ENCODE measurements around the gene MYF5.
"Not testable (repeated sequence)": the region's sequence is repeated elsewhere in the genome, so short reads cannot be mapped to it uniquely, and the experiment has no call there.

Gene MYF5

GRCh38 chr12:80716696-80717469, at the start of gene MYF5:
Gene MYF5 (plus strand): TSS chr12:80716912. CDS start chr12:80717064, 152 bp downstream.
- DNase-seq (ENCODE audit: low read depth in 2 of 2): no peak

GRCh38 chr12:80670214-80670613, 46.5 kb upstream of the MYF5 start:
- DNase-seq (ENCODE audit: low read depth in 2 of 2): no peak

- not testable (repeated sequence) for DNase-seq (ENCODE audit: low read depth in 2 of 2)
Observed at GRCh38 chr12:80676042-80676636, 40.6 kb upstream of the MYF5 start.

DNA sequence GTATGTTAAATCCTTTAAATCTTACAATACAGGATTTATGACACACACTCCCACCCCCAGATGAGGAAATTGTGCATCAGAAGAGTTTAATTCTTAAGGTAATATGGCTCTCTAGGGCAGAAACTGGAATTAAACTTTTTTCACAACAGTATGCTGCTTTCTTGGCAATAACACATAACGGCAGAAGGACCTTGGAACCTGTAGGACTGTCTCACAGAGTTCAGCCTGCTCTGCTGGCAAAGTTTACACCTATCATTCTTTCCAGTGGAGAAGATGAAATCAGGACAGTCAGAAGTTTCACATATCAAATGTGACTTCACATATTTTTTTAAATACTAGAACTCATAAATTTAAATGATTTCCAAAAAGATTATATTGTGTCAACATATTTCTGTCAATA, 39.9 kb upstream of the MYF5 start:
- no peak for DNase-seq (ENCODE audit: low read depth in 2 of 2)

DNA sequence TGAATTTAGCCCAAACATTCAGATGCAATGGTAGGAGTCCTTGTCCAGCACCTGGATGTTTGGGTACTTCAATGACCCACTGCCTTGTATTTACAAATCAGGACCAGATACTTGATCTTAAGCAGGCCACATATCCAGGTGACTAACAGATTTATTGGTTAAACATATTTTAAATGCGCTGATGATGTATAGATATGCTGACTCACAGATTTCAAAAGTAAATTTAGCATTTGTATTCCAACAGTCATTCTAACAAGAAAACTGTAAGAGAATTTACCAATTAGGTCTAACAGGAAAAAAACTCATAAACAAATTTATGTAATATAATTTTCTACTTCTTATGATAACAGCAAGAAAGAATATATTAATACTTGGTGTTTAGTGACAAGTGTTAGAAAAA, 38.7 kb upstream of the MYF5 start:
- no peak for DNase-seq (ENCODE audit: low read depth in 2 of 2)

DNA sequence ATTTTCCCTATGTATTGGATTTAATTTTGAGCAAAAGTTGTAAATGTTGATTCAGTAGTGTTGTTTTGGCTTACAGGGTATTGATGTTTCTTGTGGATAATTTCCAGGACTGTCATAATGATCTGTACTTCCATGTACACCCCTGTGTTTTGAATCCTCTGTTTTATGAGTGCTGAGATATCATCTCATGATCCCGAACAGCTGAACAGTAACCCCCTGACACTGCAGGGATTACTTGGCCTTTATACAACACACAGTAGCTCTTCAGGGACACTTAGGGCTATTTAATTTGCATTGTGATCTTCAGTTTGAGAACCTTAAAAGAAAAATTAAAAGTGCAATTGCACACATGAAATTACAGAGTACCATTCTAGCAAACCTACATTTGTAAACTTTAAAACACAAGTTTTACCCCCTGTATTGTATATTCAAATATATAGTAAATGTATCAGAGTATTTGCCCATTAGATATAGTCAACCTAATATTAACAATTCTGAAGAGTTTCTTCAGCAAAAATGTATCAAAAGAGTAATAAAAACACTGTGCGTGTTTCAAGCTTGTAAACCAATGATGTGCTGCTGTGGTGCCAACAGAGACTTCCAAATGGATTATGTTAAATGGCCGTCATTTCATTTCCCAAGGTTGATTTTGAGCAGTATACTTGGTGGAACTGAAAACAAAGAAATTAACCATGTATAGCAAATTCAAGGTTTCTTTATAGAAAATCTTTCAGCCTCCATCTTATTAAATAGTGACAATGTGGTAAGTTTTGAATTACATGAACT, 37.2 kb upstream of the MYF5 start:
- DNase-seq (ENCODE audit: low read depth in 2 of 2): no peak

- DNase-seq (ENCODE audit: low read depth in 2 of 2): no peak
Observed at GRCh38 chr12:80681287-80681686, 35.4 kb upstream of the MYF5 start.

GRCh38 chr12:80681786-80682185, 34.9 kb upstream of the MYF5 start:
- DNase-seq (ENCODE audit: low read depth in 2 of 2): no peak

GRCh38 chr12:80684077-80684495, 32.6 kb upstream of the MYF5 start:
- no peak for DNase-seq (ENCODE audit: low read depth in 2 of 2)

GRCh38 chr12:80690090-80690489, 26.6 kb upstream of the MYF5 start:
- DNase-seq (ENCODE audit: low read depth in 2 of 2): no peak

DNA sequence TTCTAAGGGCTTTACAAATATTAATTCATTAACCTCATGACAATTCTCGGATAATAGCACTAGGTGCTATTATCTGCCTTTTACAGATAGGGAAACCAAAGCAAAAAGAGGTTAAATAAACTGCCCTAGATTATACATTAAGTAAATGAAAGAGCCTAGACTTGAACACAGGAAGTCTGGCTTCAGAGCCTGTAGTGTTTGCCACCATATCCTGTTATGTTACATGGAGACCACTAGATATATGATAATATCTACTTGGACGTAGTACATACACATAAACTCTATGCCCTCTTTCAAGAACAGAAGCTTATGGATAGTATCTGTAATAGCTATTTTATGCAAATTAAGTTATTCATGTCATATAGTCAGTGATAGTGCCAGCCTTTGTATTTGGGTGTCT, 26.2 kb upstream of the MYF5 start:
- DNase-seq (ENCODE audit: low read depth in 2 of 2): no peak

- DNase-seq (ENCODE audit: low read depth in 2 of 2): no peak
Observed at GRCh38 chr12:80692114-80692513, 24.6 kb upstream of the MYF5 start.

DNA sequence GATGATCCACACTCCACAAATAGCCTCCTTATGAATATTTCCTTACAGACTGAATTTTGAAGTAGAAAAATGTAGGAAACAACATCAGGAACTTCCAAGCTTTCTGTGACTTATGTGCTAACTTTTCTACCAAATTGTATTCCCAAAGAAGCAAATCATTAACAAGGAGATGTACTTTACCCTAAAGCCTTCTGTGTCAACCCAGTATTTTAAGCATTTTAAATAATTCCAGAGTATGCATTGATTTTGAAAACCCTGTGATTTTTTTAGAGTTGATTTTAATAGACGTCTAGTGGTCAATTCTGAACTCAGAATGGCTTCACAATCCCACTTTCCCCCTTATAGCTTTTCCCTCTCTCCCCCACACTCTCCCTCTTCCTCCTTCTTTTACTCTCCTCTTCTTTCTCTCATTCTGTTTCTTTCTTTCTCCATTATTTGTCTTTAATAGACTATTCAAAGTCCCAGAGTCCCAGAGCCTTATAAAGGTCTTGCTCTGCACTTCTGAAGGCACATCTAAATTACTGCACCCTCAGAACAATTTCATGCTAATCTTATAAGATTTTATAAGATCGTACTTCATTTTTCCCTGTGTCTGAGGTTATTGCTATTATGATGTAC, 19.3 kb upstream of the MYF5 start:
- DNase-seq (ENCODE audit: low read depth in 2 of 2): no peak

GRCh38 chr12:80698256-80698655, 18.5 kb upstream of the MYF5 start:
- DNase-seq (ENCODE audit: low read depth in 2 of 2): no peak

DNA sequence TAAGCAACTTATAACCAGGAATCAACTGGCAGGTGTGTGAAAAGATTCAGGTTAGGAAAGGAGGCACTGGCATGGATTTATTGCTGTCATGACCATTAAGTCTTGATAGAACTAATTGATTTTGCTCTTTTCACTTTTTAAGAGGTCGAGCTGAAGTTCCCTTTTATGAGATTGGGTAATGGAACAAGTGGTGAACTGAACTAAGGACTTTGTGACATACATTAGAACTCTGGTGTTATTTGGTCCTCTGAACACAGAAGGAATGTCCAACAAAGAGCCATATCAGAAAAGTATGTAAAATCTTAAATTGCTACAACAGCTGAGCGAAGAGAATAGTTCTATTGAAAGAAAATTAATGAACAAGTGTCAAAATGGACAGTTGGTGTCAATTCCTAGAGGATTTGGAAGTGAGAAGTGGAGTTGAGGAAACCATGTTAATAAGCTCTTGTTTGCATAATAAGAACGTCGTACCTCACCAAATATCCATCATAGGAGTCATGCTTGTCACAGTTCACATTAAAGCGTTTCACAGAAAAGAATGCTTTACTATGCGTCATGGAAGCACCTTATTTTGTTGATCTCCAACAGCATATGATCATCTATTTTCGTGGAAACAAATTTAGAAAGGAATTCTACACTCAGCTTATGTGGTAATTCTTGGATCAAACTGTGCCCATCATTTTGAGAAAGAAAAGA, 17.7 kb upstream of the MYF5 start:
- no peak for DNase-seq (ENCODE audit: low read depth in 2 of 2)

- DNase-seq (ENCODE audit: low read depth in 2 of 2): no peak
Observed at GRCh38 chr12:80700327-80700726, 16.4 kb upstream of the MYF5 start.

DNA sequence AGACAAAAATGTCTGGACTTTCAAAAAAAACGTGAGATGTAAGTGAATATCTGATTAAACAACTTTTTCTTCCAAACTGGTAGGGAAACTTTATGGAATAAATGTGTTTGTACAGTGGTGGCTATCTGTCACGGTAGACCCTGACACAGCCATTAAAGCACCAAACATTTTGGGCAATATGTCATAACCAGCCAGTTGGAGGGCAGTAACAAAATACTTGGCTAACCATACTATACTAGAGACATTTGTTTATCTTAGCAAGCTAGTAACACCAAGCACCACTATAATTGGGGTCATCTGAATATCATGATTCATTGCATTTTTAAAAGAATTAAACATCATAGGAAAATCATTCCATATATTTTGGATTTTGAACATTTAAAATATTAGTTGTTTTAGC, 15.3 kb upstream of the MYF5 start:
- DNase-seq (ENCODE audit: low read depth in 2 of 2): no peak

DNA sequence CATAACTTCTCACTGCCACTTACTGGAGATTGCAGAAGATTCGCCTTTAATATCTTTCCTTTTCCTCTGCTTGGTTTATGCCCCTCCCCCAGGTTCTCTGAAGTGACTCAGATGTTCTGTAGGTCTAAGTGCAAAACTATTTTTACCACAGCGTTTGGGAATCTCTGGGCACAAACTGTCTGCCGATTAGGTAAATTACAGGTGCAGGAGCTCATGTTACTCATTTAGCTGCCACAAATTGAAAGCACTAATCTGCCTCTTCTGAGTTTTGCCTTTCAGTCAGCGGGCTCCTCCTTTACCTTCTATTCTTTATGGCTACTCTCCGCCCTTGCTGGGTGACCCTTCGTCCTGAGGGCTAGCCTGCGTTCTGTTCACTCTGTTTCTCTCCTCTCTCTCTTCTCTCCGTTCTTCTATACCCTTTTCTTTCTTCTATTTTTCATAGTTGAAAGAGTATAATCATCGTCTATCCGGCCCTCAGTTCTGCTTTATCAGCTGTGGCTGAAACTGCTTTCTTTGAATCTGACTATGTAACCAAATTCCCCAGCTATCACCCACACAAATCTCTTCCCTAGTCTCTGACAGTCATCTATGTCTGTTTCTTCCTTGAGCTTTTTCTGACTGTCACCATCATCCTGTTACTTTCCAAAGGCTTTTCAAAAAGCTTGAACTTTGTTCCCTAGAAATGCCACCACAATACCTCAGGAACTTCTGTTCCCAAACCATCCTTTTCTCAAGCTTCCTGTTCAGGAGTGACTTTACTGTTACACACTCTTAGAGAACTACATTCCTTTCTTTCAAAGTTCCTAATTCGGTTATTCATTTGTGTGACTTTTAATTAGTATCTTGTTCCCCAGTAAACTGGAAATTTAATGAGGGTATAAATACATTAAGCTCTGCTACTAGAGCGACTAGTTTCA, 13.6 kb upstream of the MYF5 start:
- DNase-seq (ENCODE audit: low read depth in 2 of 2): no peak

GRCh38 chr12:80704420-80704819, 12.3 kb upstream of the MYF5 start:
- no peak for DNase-seq (ENCODE audit: low read depth in 2 of 2)

DNA sequence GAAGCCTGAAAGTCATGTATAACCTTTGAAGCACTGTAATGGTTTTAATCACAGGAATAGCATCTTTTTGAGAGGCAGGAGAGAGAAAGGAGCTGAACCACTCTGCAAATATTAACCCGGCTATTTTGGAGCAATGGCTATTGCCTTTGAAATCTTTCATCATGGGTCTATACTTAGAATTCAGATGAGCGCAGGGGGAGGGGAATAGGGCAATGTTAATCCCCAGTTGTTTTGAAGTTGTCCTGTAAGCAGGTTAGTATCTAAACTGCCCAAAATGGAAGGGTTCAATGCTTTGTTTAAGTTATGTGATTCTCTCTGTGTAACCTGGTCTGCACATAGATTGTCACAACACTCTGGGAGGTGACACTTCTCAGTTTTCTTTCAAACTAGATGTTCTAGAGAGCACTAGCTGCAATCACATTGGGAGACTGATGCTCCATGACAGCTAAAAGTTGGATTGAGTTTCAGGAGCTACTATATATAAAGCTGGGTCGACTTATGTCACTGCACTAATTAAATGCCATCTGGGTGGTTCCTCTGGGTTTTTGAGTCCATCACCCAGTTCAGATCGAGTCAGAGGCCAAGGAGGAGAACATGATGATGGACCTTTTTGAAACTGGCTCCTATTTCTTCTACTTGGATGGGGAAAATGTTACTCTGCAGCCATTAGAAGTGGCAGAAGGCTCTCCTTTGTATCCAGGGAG, 9.4 kb upstream of the MYF5 start, which contains the start of gene MYF6:
Gene MYF6 (plus strand): TSS at position 509 of the 704 bp plus-strand sequence. CDS start 86 bp downstream, at position 595.
- no peak for DNase-seq (ENCODE audit: low read depth in 2 of 2)
